ENCODE measurements around the gene BLACAT1. TPM values are rescaled to one million over a fixed set of nuclear protein-coding genes. Genes with fewer than 3 reads are reported as not detected.
"Not testable (repeated sequence)": the region's sequence is repeated elsewhere in the genome, so short reads cannot be mapped to it uniquely, and the experiment has no call there.

BLACAT1 gene
- total RNA-seq, 2 donors from 2014 or later = 0.20 to 0.37 TPM

- H3K27me3 ChIP-seq = no peaks in the 10 kb centered on the region
- H3K4me3 ChIP-seq = no peak overlapping the region
- H3K9me3 ChIP-seq = no peaks in the 10 kb centered on the region
- intact Hi-C loops (cut with DNase I) = loop anchor here (5.0 to 10.0 kb wide), 2 partner anchors 144 to 207 kb away; no protein-coding TSS in a partner anchor
- no peak for DNase-seq
- no peaks in the 10 kb centered on the region for H3K4me1 ChIP-seq
- H3K27ac ChIP-seq = no peak overlapping the region
- H3K9ac ChIP-seq (ENCODE audit: low read depth in 2 of 2, low read length in 2 of 2) = no peak overlapping the region
- no peak for TF ChIP-seq CTCF (IDR thresholded peaks at IDR 0.05)
- H3K36me3 ChIP-seq = no peaks in the 10 kb centered on the region
Observed at GRCh38 chr1:205481629-205482151, 25.8 kb upstream of the BLACAT1 start.

- Histone ChIP-seq H3K9me3 (no peaks in the 10 kb centered on the region), H3K36me3 (no peaks in the 10 kb centered on the region), H3K9ac (ENCODE audit: low read depth in 2 of 2, low read length in 2 of 2) (no peak overlapping the region), H3K27ac (no peak overlapping the region), H3K4me3 (no peak overlapping the region), H3K4me1 (no peaks in the 10 kb centered on the region), H3K27me3 (no peaks in the 10 kb centered on the region)
- TF ChIP-seq CTCF (IDR thresholded peaks at IDR 0.05) = no peak
- DNase-seq = no peak
- intact Hi-C loops (cut with DNase I) = loop anchor here (5.0 to 10.0 kb wide), 2 partner anchors 144 to 206 kb away; no protein-coding TSS in a partner anchor
Observed at GRCh38 chr1:205481218-205481617, 25.4 kb upstream of the BLACAT1 start.

GRCh38 chr1:205480349-205480985, 24.6 kb upstream of the BLACAT1 start:
- DNase-seq = no peak
- intact Hi-C loops (cut with DNase I) = loop anchor here (5.0 to 10.0 kb wide), 2 partner anchors 143 to 206 kb away; no protein-coding TSS in a partner anchor
- H3K27me3 ChIP-seq = no peaks in the 10 kb centered on the region

GRCh38 chr1:205478985-205479384, 23.1 kb upstream of the BLACAT1 start:
- H3K36me3 ChIP-seq; intact Hi-C loops (cut with DNase I); H3K27ac ChIP-seq; H3K4me1 ChIP-seq; H3K9me3 ChIP-seq; H3K27me3 ChIP-seq; DNase-seq; H3K4me3 ChIP-seq; H3K9ac ChIP-seq (ENCODE audit: low read depth in 2 of 2, low read length in 2 of 2): not testable (repeated sequence)

More at GRCh38 chr1:205480349-205480985, 24.6 kb upstream of the BLACAT1 start:
- H3K36me3 ChIP-seq = no peaks in the 10 kb centered on the region
- TF ChIP-seq CTCF (IDR thresholded peaks at IDR 0.05) = no peak
- H3K9ac ChIP-seq (ENCODE audit: low read depth in 2 of 2, low read length in 2 of 2) = no peak overlapping the region
- no peak overlapping the region for H3K4me3 ChIP-seq
- no peaks in the 10 kb centered on the region for H3K4me1 ChIP-seq
- H3K27ac ChIP-seq = no peak overlapping the region
- no peaks in the 10 kb centered on the region for H3K9me3 ChIP-seq

- H3K9me3 ChIP-seq = no peaks in the 10 kb centered on the region
Observed at GRCh38 chr1:205477759-205478247, 22.0 kb upstream of the BLACAT1 start.

More at GRCh38 chr1:205477759-205478247, 22.0 kb upstream of the BLACAT1 start:
- intact Hi-C loops (cut with DNase I) = no loop called here
- no peak for TF ChIP-seq CTCF (IDR thresholded peaks at IDR 0.05)
- Histone ChIP-seq H3K27ac (no peak overlapping the region), H3K4me1 (no peaks in the 10 kb centered on the region), H3K36me3 (no peaks in the 10 kb centered on the region), H3K27me3 (no peaks in the 10 kb centered on the region), H3K9ac (ENCODE audit: low read depth in 2 of 2, low read length in 2 of 2) (peak overlapping the region in 1 of 2 donors; percentile 46), H3K4me3 (no peak overlapping the region)
- peak; percentile 74 for DNase-seq
